ENCODE measurements around the gene PLCG2.
"Not testable (repeated sequence)": the region's sequence is repeated elsewhere in the genome, so short reads cannot be mapped to it uniquely, and the experiment has no call there.

The PLCG2 gene

GRCh38 chr16:81795193-81795592, 16.1 kb downstream of the PLCG2 start:
- no peak for DNase-seq (ENCODE audit: low spot score)
- no peak overlapping the region for H3K27ac ChIP-seq
- POLR2A ChIA-PET (ENCODE audit: low non-redundant PET), result no interaction called here
- CTCF ChIA-PET, result interaction anchor here (0.7 kb wide), 1 partner anchor 164 kb away, joined by 3 read pairs; no protein-coding TSS in a partner anchor
- TF ChIP-seq, protein P1, sequence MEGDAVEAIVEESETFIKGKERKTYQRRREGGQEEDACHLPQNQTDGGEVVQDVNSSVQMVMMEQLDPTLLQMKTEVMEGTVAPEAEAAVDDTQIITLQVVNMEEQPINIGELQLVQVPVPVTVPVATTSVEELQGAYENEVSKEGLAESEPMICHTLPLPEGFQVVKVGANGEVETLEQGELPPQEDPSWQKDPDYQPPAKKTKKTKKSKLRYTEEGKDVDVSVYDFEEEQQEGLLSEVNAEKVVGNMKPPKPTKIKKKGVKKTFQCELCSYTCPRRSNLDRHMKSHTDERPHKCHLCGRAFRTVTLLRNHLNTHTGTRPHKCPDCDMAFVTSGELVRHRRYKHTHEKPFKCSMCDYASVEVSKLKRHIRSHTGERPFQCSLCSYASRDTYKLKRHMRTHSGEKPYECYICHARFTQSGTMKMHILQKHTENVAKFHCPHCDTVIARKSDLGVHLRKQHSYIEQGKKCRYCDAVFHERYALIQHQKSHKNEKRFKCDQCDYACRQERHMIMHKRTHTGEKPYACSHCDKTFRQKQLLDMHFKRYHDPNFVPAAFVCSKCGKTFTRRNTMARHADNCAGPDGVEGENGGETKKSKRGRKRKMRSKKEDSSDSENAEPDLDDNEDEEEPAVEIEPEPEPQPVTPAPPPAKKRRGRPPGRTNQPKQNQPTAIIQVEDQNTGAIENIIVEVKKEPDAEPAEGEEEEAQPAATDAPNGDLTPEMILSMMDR (conservative IDR thresholded peaks at IDR 0.05; ENCODE audit: low read depth), result no peak

- DNase-seq (ENCODE audit: low spot score), result no peak
- TF ChIP-seq, protein P1 (conservative IDR thresholded peaks at IDR 0.05; ENCODE audit: low read depth), result no peak
- CTCF ChIA-PET, result no interaction called here
- POLR2A ChIA-PET (ENCODE audit: low non-redundant PET), result no interaction called here
- H3K27ac ChIP-seq, result no peak overlapping the region
Observed at GRCh38 chr16:81796035-81796434, 16.9 kb downstream of the PLCG2 start.

DNA sequence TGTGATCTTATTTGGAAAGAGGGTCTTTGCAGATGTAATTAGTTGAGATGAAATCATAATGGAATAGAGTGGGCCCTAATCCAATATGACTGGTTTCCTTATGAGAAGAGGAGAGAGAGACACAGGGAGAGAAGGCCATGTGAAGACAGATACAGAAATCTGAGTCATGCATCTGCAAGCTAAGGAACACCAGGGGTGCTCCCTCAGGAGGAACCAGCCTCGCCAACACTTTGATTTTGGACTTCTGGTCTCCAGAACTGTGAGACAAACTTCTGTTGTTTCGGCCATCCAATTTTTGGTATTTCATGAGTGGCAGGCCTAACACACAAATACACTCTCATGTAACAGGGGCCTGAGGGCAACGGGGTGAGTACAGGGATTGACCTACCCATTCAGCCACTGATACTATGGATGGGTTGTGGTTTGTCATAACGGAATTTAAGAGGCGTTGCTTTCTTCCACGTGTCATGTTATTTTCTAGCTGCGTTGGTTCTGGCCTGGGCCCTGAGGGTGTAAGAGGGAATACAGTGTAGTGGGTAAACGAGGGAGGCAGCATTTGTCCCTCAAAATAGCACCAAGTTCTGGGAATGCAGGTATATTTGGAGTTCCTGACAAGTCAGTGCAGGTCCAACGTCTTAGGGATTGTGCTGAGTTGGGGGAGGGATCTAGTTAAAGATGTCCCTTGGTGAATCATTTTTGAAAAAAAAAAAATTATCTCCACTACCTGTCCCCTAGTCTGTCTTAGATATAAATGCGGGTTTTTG, 17.7 kb downstream of the PLCG2 start:
- no peak overlapping the region for H3K27ac ChIP-seq
- CTCF ChIA-PET, result no interaction called here
- TF ChIP-seq, protein P1 (conservative IDR thresholded peaks at IDR 0.05; ENCODE audit: low read depth), result no peak
- DNase-seq (ENCODE audit: low spot score), result peak; percentile 31
- POLR2A ChIA-PET (ENCODE audit: low non-redundant PET), result no interaction called here

DNA sequence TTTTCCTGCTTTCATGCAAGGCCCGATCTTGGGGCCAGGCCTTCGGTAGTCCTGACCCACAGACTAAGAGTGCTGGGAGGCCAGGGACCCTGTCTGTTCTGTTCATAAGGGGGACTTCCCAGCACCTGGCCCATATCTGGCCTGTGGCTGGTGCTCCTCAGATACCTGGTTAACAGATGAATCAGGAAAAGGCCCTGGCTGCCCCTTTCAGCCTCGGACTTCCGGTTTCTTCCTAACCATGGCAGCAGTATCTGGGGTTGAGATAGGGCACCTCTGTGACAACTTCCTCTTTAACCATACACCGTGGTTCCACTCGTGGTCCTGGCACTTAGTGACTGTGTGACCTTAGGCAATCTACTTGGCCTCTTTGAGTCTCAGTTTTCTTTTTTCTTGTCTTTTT, 18.4 kb downstream of the PLCG2 start:
- DNase-seq (ENCODE audit: low spot score), result no peak
- TF ChIP-seq, protein P1 (conservative IDR thresholded peaks at IDR 0.05; ENCODE audit: low read depth), result no peak
- ChIA-PET CTCF (no interaction called here), POLR2A (ENCODE audit: low non-redundant PET) (no interaction called here)
- H3K27ac ChIP-seq, result no peak overlapping the region

GRCh38 chr16:81798311-81799137, 19.4 kb downstream of the PLCG2 start:
- no peak overlapping the region for H3K27ac ChIP-seq
- ChIA-PET POLR2A (ENCODE audit: low non-redundant PET) (no interaction called here), CTCF (no interaction called here)
- TF ChIP-seq, protein P1 (conservative IDR thresholded peaks at IDR 0.05; ENCODE audit: low read depth), result no peak
- DNase-seq (ENCODE audit: low spot score), result no peak

DNA sequence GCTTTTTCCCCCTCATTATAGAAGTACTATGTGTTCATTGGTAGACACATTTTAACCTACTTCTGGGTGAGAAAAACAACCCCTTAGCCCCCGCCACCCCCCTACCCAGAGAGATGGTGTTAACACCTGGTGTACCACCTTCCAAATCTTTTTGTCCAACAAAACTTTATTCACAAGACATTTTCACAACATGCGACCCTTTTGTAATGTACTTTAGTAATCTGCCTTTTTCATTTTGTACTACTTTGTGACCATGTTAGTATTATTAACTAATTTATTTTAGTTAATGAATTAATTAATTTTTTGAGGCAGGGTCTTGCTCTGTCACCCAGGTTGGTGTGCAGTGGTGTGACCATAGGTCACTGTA, 20.0 kb downstream of the PLCG2 start:
- ChIA-PET POLR2A (ENCODE audit: low non-redundant PET) (no interaction called here), CTCF (no interaction called here)

DNA sequence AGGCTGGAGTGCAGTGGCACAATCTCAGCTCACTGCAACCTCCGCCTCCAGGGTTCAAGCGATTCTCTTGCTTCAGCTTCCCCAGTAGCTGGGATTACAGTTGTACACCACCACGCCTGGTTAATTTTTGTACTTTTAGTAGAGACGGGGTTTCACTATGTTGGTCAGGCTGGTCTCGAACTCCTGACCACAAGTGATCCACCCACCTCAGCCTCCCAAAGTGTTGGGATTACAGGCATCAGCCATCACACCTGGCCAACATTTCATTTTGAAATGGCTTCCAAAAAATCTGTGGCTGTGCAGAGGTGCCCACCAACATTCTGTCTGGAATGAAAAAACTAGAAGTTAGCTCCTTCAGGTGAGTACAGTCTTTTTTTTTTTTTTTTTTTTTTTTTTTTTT, 22.6 kb downstream of the PLCG2 start:
- H3K27ac ChIP-seq; POLR2A ChIA-PET (ENCODE audit: low non-redundant PET); DNase-seq (ENCODE audit: low spot score); CTCF ChIA-PET: not testable (repeated sequence)

More for the DNA sequence above, 20.0 kb downstream of the PLCG2 start:
- TF ChIP-seq, protein P1 (conservative IDR thresholded peaks at IDR 0.05; ENCODE audit: low read depth), result no peak
- no peak overlapping the region for H3K27ac ChIP-seq
- no peak for DNase-seq (ENCODE audit: low spot score)
